GM06990 (cell line): ENCODE results near the gene STRBP.
"Not testable (repeated sequence)": the region's sequence is repeated elsewhere in the genome, so short reads cannot be mapped to it uniquely, and the experiment has no call there.

Experiments
- DNase-seq: peaks from one replicate; pipeline ENCODE4 v3.0.0-alpha.2; 2011; ENCODE audit not compliant: insufficient read length; ENCODE audit errors: extremely low read depth
- H3K27me3 ChIP-seq: replicated peaks from 2 replicates; pipeline ENCODE4 v1.6.0; 2011; ENCODE audit warnings: low read length; ENCODE audit not compliant: control insufficient read depth, insufficient read depth
- H3K36me3 ChIP-seq: 2 replicates; pipeline ENCODE4 v1.5.1; 2011; ENCODE audit warnings: low read length; ENCODE audit not compliant: control insufficient read depth, insufficient read depth
- H3K4me3 ChIP-seq: replicated peaks from 2 replicates; pipeline ENCODE4 v1.5.1; 2011; ENCODE audit warnings: low read depth, mild to moderate bottlenecking, control low read depth, low read length
- CTCF ChIP-seq: IDR thresholded peaks from 2 replicates; pipeline ENCODE4 v1.5.1; 2011; ENCODE audit warnings: low read length, control low read depth, mild to moderate bottlenecking, inconsistent platforms; ENCODE audit not compliant: insufficient read depth, poor library complexity, severe bottlenecking

STRBP gene

GRCh38 chr9:123253204-123253603 lies 15.2 kb downstream of the STRBP start:
- no peak for TF ChIP-seq CTCF
- Histone ChIP-seq H3K4me3 (no peak overlapping the region), H3K36me3 (no peaks in the 10 kb centered on the region), H3K27me3 (no peaks in the 10 kb centered on the region)
- DNase-seq = no peak

GRCh38 chr9:123251741-123252140 lies 16.6 kb downstream of the STRBP start:
- Histone ChIP-seq H3K4me3 (no peak overlapping the region), H3K36me3 (no peaks in the 10 kb centered on the region), H3K27me3 (no peaks in the 10 kb centered on the region)
- no peak for TF ChIP-seq CTCF
- DNase-seq = no peak

- no peak for TF ChIP-seq CTCF
- Histone ChIP-seq H3K27me3 (no peaks in the 10 kb centered on the region), H3K4me3 (no peak overlapping the region), H3K36me3 (no peaks in the 10 kb centered on the region)
- no peak for DNase-seq
Observed at GRCh38 chr9:123251324-123251723, 17.1 kb downstream of the STRBP start.

- Histone ChIP-seq H3K36me3 (no peaks in the 10 kb centered on the region), H3K4me3 (no peak overlapping the region), H3K27me3 (no peaks in the 10 kb centered on the region)
- DNase-seq = no peak
- TF ChIP-seq CTCF = no peak
Observed at GRCh38 chr9:123250504-123250903, 17.9 kb downstream of the STRBP start.

- not testable (repeated sequence) for DNase-seq, H3K4me3 ChIP-seq, H3K36me3 ChIP-seq, H3K27me3 ChIP-seq
Observed at GRCh38 chr9:123249162-123249561, 19.2 kb downstream of the STRBP start.

DNA sequence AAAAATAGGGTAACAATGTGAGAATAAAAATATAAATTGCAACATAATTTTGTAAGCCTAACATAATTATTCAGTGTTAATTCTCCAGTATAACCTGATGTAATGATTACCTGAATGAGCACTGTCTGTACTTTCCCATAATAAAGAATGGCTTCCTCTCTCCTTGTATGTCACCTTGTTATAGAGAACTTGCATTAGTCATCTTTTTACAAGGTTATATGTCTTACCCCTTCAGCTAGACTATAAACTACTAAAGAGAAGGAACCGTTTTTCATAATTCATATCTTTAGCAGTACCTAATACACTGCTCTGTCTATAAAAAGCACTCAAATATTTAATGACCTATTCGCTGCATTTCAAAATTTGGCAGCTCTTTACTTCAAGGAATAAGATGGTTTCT lies 19.8 kb downstream of the STRBP start:
- DNase-seq = no peak
- H3K27me3 ChIP-seq = no peaks in the 10 kb centered on the region
- H3K36me3 ChIP-seq = no peaks in the 10 kb centered on the region
- no peak for TF ChIP-seq CTCF
- H3K4me3 ChIP-seq = no peak overlapping the region
